K562 (cell line): ENCODE data around the gene GCK. TPM values are rescaled to one million over a fixed set of nuclear protein-coding genes. Genes with fewer than 3 reads are reported as not detected.

Source experiments
- ATAC-seq: fragments of 200-7000 bp; cut with Tn5 transposase; 3 replicates; pipeline ENCODE4 v1.9.1; 2020; ENCODE audit warnings: moderate library complexity
- BruUV-seq: library from RNA; stranded (reverse); fragments of 400-500 nt; replicated peaks from 2 replicates; lab custom pipeline; 2021; lab: Mats Ljungman, UMichigan
- CTCF ChIA-PET: fragments of 300-600 bp; formaldehyde crosslinking; extraction: SDS; loops from one replicate; lab custom pipeline; 2021; ENCODE audit warnings: low intra/inter-chr PET ratio; lab: Yijun Ruan, JAX
- POLR2A ChIA-PET: fragments of 300-600, 350-650 bp; sonication (Branson Sonifier 250); formaldehyde crosslinking; extraction: SDS; loops from one replicate; lab custom pipeline; 2021; ENCODE audit warnings: antibody characterized with exemption, inconsistent platforms; lab: Yijun Ruan, JAX
- DNase-seq, 4 experiments: peaks; one replicate each; pipeline versions ENCODE4 v3.0.0 to v3.0.0-alpha.2; 2011 to 2018; ENCODE audit warnings: low spot score in 3 of 4, mixed read lengths in 3 of 4; ENCODE audit errors: extremely low read depth in 1 of 4
- FAIRE-seq: peaks from 2 replicates; lab custom pipeline; 2011; peaks lifted over from hg19 to GRCh38; lab: Jason Lieb, UNC
- H2AFZ ChIP-seq: 2 replicates; pipeline ENCODE4 v1.6.0; 2011; ENCODE audit warnings: low read depth, low read length, control low read depth, inconsistent platforms
- H3K27ac ChIP-seq: fragments of 200-600 bp; 3 replicates; pipeline ENCODE4 v1.8.0; 2011; ENCODE audit warnings: low read depth, mild to moderate bottlenecking, control low read depth, inconsistent platforms, low read length, moderate library complexity, mixed read lengths; ENCODE audit errors: extremely low read depth
- H3K27me3 ChIP-seq, 2 experiments: fragments of 300-600 bp in 1 of 2; 2 replicates in 1 of 2; 3 replicates in 1 of 2; pipeline versions ENCODE4 v1.6.0 to v1.8.0; 2011; ENCODE audit warnings: inconsistent platforms in 2 of 2, low read length in 2 of 2, mild to moderate bottlenecking in 1 of 2, mixed read lengths in 1 of 2, moderate library complexity in 1 of 2; ENCODE audit not compliant: control insufficient read depth in 2 of 2, insufficient read depth in 2 of 2
- H3K36me3 ChIP-seq: fragments of 300-600 bp; 3 replicates; pipeline ENCODE4 v1.8.0; 2011; ENCODE audit warnings: mild to moderate bottlenecking, low read length, inconsistent platforms; ENCODE audit not compliant: control insufficient read depth, insufficient read depth
- H3K4me1 ChIP-seq, 2 experiments: fragments of 200-600 bp in 1 of 2; replicated peaks in 1 of 2; 2 replicates in 1 of 2; 3 replicates in 1 of 2; pipeline versions ENCODE4 v1.5.1 to v1.8.0; 2011; ENCODE audit warnings: inconsistent platforms in 2 of 2, low read length in 2 of 2, mild to moderate bottlenecking in 1 of 2, mixed read lengths in 1 of 2, moderate library complexity in 1 of 2; ENCODE audit not compliant: control insufficient read depth in 2 of 2, insufficient read depth in 2 of 2
- H3K4me2 ChIP-seq: 2 replicates; pipeline ENCODE4 v1.6.1; 2011; ENCODE audit warnings: low read length, control low read depth, inconsistent platforms, mixed read lengths; ENCODE audit not compliant: insufficient read depth
- H3K4me3 ChIP-seq: fragments of 200-600 bp; sonication (generic), shearing (Covaris generic); 2 replicates; pipeline ENCODE4 v1.5.1; 2016; ENCODE audit warnings: control low read depth, inconsistent platforms
- H3K79me2 ChIP-seq: fragments of 200-600 bp; 3 replicates; pipeline ENCODE4 v1.8.0; 2011; ENCODE audit warnings: low read length, inconsistent platforms; ENCODE audit not compliant: control insufficient read depth, insufficient read depth
- H3K9ac ChIP-seq, 2 experiments: 2 replicates each; pipeline versions ENCODE4 v1.6.0 to v1.6.1; 2011; ENCODE audit warnings: low read depth in 2 of 2, low read length in 2 of 2, control low read depth in 1 of 2, inconsistent platforms in 1 of 2, mild to moderate bottlenecking in 1 of 2, mixed read lengths in 1 of 2; ENCODE audit not compliant: insufficient read depth in 1 of 2
- H3K9me1 ChIP-seq: one replicate; pipeline ENCODE4 v1.6.0; 2011; ENCODE audit warnings: inconsistent platforms, mild to moderate bottlenecking, low read length, moderate library complexity; ENCODE audit not compliant: control insufficient read depth, insufficient read depth
- H3K9me3 ChIP-seq: replicated peaks from 2 replicates; pipeline ENCODE4 v1.5.1; 2011; ENCODE audit warnings: low read depth, low read length, inconsistent platforms; ENCODE audit not compliant: control insufficient read depth, insufficient read depth
- H4K20me1 ChIP-seq: replicated peaks from 2 replicates; pipeline ENCODE4 v1.6.1; 2011; ENCODE audit warnings: low read length, inconsistent platforms, mixed read lengths; ENCODE audit not compliant: control insufficient read depth, insufficient read depth
- HSF4 ChIP-seq: fragments of 250-450 bp; sonication (Bioruptor Pico); IDR thresholded peaks from 2 replicates; pipeline ENCODE4 v2.1.2; 2022; ENCODE audit warnings: mild to moderate bottlenecking, moderate library complexity, borderline replicate concordance
- L3MBTL2 ChIP-seq: fragments of 450-650 bp; IDR thresholded peaks from 2 replicates; pipeline ENCODE4 v1.6.1; 2016; ENCODE audit warnings: mild to moderate bottlenecking, moderate library complexity
- MNT ChIP-seq, 2 experiments: fragments of 450-650 bp; conservative IDR thresholded peaks; 2 replicates each; pipeline ENCODE4 v1.6.1; 2017; ENCODE audit warnings: mild to moderate bottlenecking in 2 of 2, moderate library complexity in 2 of 2
- RAD51 ChIP-seq: fragments of 450-650 bp; IDR thresholded peaks from 2 replicates; pipeline ENCODE4 v1.7.1; 2016; ENCODE audit warnings: low read depth, mild to moderate bottlenecking, borderline replicate concordance
- USF2 ChIP-seq: sonication (generic); formaldehyde crosslinking; IDR thresholded peaks from 2 replicates; pipeline ENCODE4 v1.5.0; 2020; ENCODE audit warnings: missing genetic modification reagents
- WGBS: fragments of 100-300 bp; shearing (Covaris generic); methylation state at CpG from one replicate; pipeline ENCODE4 v1.1.6; 2016; ENCODE audit warnings: low coverage, mixed read lengths; ENCODE audit not compliant: insufficient coverage; ENCODE audit errors: missing lambda C conversion rate; 5-methylcytosine and 5-hydroxymethylcytosine counted together
- in situ Hi-C: fragments of 300-500 bp; cut with MboI; formaldehyde crosslinking; loops from 4 replicates; pipeline ENCODE4 v1.15.0; 2018; ENCODE audit warnings: inconsistent platforms, mixed read lengths
- intact Hi-C: fragments of 100-400 bp; cut with micrococcal nuclease; formaldehyde crosslinking; loops from 2 replicates; pipeline ENCODE4 v1.14.2; 2022
- polyA plus RNA-seq, 8 experiments: library from polyadenylated mRNA; depleted of rRNA in 4 of 8; stranded (reverse) in 5 of 8; unstranded in 3 of 8; fragments of >200 nt; fragmentation: Nextera tagmentation in 2 of 8; fragmentation: Illumina TruSeq in 1 of 8; extraction: Ambion mirVana in 2 of 8; extraction: Trizol in 1 of 8; gene quantifications; 2 replicates each; pipeline versions ENCODE4 v1.2.1 to v1.2.3, GENCODE V29; 2011 to 2014; ENCODE audit warnings: inconsistent platforms in 1 of 8, missing spikeins in 1 of 8
- total RNA-seq, 7 experiments: library from RNA; depleted of rRNA in 6 of 7; stranded (reverse); fragments of >200 nt in 6 of 7; fragmentation: Illumina TruSeq in 2 of 7; extraction: Trizol in 2 of 7; gene quantifications; 2 replicates each; pipeline versions ENCODE4 v1.2.1 to v1.2.3, GENCODE V29; 2011 to 2021; ENCODE audit warnings: low replicate concordance in 1 of 7

The GCK gene
- total and polyA plus RNA-seq, 9 of the 15 experiments (the other 6 are each of a cell fraction or from before 2014, with no cell fraction given), result 0.11 to 0.55 (median 0.16) TPM; not detected in 3

- Histone ChIP-seq H3K9ac (no peak overlapping the region; a peak in 1 of 4 replicates), H3K9me3 (no peaks in the 10 kb centered on the region), H3K4me3 (no peak overlapping the region), H3K36me3 (no peaks in the 10 kb centered on the region), H3K4me2 (no peak overlapping the region), H3K9me1 (no peaks in the 10 kb centered on the region), H2AFZ (peak overlapping the region; percentile 84), H3K79me2 (no peaks in the 10 kb centered on the region), H4K20me1 (no peaks in the 10 kb centered on the region), H3K4me1 (peaks cover 0 to 7% of the 10 kb centered on the region in 2 experiments; a peak in 2 of 5 replicates), H3K27ac (no peak overlapping the region), H3K27me3 (0 out of 5 replicates have a peak, but pooled peaks cover 0 to 23% of the 10 kb centered on the region in 2 experiments)
- in situ Hi-C loops, result no loop called here
- ChIA-PET POLR2A (interaction anchor here (0.6 to 0.9 kb wide), 3 partner anchors 33 to 65 kb away, joined by 3 to 4 read pairs (median 3); no protein-coding TSS in a partner anchor), CTCF (no interaction called here)
- DNase-seq, result peak in 1 of 4 experiments; percentile 23
- peak; percentile 51 for ATAC-seq
- intact Hi-C loops, result no loop called here
- BruUV-seq, result no TSS peak
- peak; percentile 79 for FAIRE-seq
- 29% methylated on average over 14 of the region's 14 CpGs for WGBS
- TF ChIP-seq L3MBTL2 (peak; percentile 55; the same call in 1 of the 2 replicates), USF2 (CRISPR knock-in tag) (0 out of 2 replicates have a peak, but pooled peaks have one; percentile 22), MNT (conservative IDR thresholded peaks at IDR 0.05) (0 out of 4 replicates have a peak, but pooled peaks of 1 of the 2 experiments have one; percentile 22), RAD51 (0 out of 2 replicates have a peak, but pooled peaks have one; percentile 9), HSF4 (CRISPR knock-in tag) (no peak)
Observed at GRCh38 chr7:44189993-44190872, 994 bp upstream of the GCK start.
